LNCAP (cell line): ENCODE results near the gene HDDC2.

ENCODE experiments used
- TF ChIP-seq, protein P1 (sequence below): fragments of 450-650 bp; IDR thresholded peaks from 2 replicates; pipeline ENCODE4 v1.5.1; 2017; ENCODE audit warnings: mild to moderate bottlenecking

The HDDC2 gene

DNA sequence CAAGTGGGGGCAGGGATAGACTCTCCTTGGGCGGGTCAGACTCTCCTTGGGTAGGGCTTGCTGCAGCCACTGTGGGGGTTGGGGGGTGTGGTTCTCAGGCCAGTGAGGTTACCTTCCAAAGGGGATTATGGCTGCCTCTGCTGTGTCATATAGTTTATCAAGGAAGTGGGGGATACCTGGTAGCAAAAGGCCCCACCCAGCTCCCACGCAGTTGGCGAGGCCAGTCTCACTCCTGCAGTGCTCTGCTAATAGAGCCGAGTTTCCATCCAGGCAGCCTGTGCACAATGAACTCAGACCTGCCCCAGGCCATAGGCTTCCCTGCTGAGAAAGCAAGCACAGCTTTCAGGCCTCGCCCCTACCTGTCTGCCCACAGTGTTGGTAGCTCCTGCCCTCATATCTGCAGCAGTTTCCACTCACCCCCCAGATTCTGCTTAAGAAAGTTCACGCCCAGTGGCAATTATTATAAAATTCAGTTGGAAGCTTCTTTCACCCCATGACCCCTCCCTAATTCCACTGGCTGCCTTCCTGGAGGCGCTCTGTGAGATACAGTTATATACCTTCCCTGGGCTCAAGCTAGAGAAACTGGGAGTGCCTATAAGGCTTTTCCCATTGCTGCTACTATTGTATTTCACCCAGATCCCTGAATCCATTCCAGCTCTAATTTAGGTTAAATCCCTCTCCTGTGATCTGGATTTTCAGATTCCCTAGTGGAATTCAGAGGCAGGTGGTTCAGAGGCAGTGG lies 56.1 kb downstream of the HDDC2 start:
- TF ChIP-seq, protein P1, sequence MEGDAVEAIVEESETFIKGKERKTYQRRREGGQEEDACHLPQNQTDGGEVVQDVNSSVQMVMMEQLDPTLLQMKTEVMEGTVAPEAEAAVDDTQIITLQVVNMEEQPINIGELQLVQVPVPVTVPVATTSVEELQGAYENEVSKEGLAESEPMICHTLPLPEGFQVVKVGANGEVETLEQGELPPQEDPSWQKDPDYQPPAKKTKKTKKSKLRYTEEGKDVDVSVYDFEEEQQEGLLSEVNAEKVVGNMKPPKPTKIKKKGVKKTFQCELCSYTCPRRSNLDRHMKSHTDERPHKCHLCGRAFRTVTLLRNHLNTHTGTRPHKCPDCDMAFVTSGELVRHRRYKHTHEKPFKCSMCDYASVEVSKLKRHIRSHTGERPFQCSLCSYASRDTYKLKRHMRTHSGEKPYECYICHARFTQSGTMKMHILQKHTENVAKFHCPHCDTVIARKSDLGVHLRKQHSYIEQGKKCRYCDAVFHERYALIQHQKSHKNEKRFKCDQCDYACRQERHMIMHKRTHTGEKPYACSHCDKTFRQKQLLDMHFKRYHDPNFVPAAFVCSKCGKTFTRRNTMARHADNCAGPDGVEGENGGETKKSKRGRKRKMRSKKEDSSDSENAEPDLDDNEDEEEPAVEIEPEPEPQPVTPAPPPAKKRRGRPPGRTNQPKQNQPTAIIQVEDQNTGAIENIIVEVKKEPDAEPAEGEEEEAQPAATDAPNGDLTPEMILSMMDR: no peak

- TF ChIP-seq, protein P1: no peak
These were observed 56.7 kb downstream of the HDDC2 start for GRCh38 chr6:125245109-125245508.

DNA sequence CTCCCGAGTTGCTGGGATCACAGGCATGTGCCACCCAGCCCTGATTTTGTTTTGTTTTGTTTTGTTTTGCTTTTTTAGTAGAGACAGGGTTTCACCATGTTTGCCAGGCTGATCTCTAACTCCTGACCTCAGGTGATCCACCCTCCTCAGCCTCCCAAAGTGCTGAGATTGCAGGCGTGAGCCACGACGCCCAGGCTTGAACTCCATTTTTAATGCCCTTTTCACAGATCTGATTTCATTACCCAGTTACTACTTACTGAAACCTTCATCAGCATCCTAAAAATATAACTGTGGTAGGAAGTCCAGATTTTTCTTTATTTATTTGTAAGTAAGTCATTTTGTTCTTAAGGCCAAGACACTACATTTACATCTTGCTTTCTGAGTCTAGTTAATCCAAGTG lies 64.0 kb downstream of the HDDC2 start:
- TF ChIP-seq, protein P1: no peak

DNA sequence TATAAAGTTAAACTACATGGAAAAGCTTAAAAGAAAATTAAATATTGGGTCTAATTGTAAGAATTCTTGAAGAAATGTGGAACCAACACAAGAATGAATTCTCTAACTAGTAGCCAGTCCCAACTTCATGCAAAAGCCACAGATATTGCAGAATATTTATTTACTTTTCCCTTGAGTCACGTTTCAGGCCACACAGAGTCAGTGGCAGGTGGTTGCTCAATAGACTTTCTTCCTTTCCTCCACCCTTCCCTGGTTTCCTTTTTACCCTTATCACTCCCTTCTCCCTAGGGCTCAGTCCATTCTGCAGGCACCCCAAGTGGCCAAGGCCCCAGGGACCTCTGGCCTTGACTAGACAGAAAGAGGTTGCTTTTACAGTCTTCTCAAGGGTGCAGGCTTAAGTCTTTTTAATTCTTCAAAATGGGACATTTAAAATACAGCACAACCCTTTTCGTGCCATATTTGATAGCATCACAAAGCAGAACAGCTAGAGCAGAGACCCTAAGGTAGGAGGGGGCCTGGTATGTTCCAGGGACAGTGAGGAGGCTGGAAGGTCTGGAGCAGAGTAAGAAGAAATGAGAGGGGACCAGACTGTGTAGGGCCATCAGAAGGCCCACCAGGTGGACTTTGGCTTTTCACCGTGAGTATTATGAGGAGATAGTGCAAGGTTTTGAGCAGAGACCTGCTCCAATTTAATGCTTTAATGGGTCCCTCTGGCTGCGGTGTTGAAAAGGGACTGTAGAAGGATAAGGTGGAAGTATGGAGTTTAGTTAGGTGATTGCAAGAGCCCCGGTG lies 65.0 kb downstream of the HDDC2 start:
- TF ChIP-seq, protein P1: no peak

DNA sequence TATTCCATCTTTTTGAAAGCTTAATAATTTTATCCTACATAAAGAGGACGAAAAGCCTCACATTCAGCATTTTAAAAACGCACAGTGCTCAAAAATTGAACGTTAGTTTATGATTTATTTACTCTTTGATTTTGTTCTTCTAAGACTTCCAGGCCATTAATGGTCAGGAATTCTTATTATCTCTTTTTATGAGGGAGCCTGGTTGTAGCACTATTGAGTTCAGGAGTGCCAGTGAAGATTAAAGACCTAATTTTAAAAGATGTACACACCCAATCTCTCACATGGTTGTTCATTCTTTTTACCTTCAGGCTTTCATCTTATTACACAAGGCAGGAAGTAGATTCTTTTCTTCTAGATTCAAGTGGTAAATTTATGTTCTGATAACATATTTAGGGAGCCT lies 68.6 kb downstream of the HDDC2 start:
- TF ChIP-seq, protein P1: no peak

- TF ChIP-seq, protein P1: no peak
These were observed 69.3 kb downstream of the HDDC2 start for GRCh38 chr6:125232466-125232865.

- TF ChIP-seq, protein P1: no peak
These were observed 70.0 kb downstream of the HDDC2 start for GRCh38 chr6:125231574-125232343.
